A673 (cell line): Measurements from ENCODE around the gene ITIH5. TPM values are rescaled to one million over a fixed set of nuclear protein-coding genes. Genes with fewer than 3 reads are reported as not detected.

ENCODE experiments used
- BruUV-seq: library from RNA; stranded (reverse); fragments of 400-500 nt; replicated peaks from 2 replicates; lab custom pipeline; 2021; lab: Mats Ljungman, UMichigan
- CTCF ChIA-PET: fragments of 300-600 bp; sonication (Branson Sonifier 250); formaldehyde crosslinking; loops from one replicate; lab custom pipeline; 2022; ENCODE audit warnings: antibody characterized with exemption; lab: Charles Lee
- POLR2A ChIA-PET: fragments of 300-600 bp; sonication (Branson Sonifier 250); formaldehyde crosslinking; loops from one replicate; lab custom pipeline; 2022; ENCODE audit warnings: antibody characterized with exemption; ENCODE audit not compliant: low non-redundant PET; lab: Charles Lee
- DNase-seq: peaks from one replicate; pipeline ENCODE4 v3.0.0-alpha.2; 2015; ENCODE audit warnings: low spot score
- H3K27ac ChIP-seq: fragments of 200-600 bp; sonication (generic); 2 replicates; pipeline ENCODE4 v1.5.1; 2016; ENCODE audit warnings: mixed run types, low read depth, mild to moderate bottlenecking, mixed read lengths, antibody characterized with exemption, low read length; ENCODE audit not compliant: poor library complexity, severe bottlenecking
- H3K27me3 ChIP-seq: fragments of 200-600 bp; sonication (generic); replicated peaks from 2 replicates; pipeline ENCODE4 v1.6.1; 2017; ENCODE audit warnings: mixed run types, low read depth, mild to moderate bottlenecking, mixed read lengths, antibody characterized with exemption, low read length; ENCODE audit not compliant: insufficient read depth, poor library complexity
- H3K36me3 ChIP-seq: fragments of 200-600 bp; sonication (generic); 2 replicates; pipeline ENCODE4 v1.6.1; 2016; ENCODE audit warnings: mixed run types, mild to moderate bottlenecking, mixed read lengths, antibody characterized with exemption, low read length; ENCODE audit not compliant: insufficient read depth, poor library complexity, severe bottlenecking
- H3K4me1 ChIP-seq: fragments of 200-600 bp; sonication (generic); 2 replicates; pipeline ENCODE4 v1.6.1; 2017; ENCODE audit warnings: mixed run types, mild to moderate bottlenecking, mixed read lengths, antibody characterized with exemption, low read length; ENCODE audit not compliant: insufficient read depth, poor library complexity, severe bottlenecking
- H3K4me3 ChIP-seq: fragments of 200-600 bp; sonication (generic); 2 replicates; pipeline ENCODE4 v1.5.1; 2016; ENCODE audit warnings: low read depth, mixed run types, mild to moderate bottlenecking, mixed read lengths, low read length; ENCODE audit not compliant: poor library complexity, severe bottlenecking
- H3K9me3 ChIP-seq: fragments of 200-600 bp; sonication (generic); 2 replicates; pipeline ENCODE4 v1.6.1; 2016; ENCODE audit warnings: mixed run types, low read depth, mild to moderate bottlenecking, mixed read lengths, antibody characterized with exemption, low read length; ENCODE audit not compliant: poor library complexity, severe bottlenecking
- EZH2 ChIP-seq: fragments of 200-600 bp; sonication (generic); IDR thresholded peaks from 2 replicates; pipeline ENCODE4 v1.6.1; 2017; ENCODE audit warnings: borderline replicate concordance, low read depth, mild to moderate bottlenecking, mixed read lengths, antibody characterized with exemption, low read length; ENCODE audit not compliant: poor library complexity, severe bottlenecking
- intact Hi-C: fragments of 100-400 bp; cut with micrococcal nuclease; formaldehyde crosslinking; loops from one replicate; pipeline ENCODE4 v1.10.0; 2022; ENCODE audit not compliant: unreplicated experiment
- total RNA-seq: library from RNA; stranded (reverse); gene quantifications from 2 replicates; pipeline ENCODE4 v1.2.3, GENCODE V29; 2021
- TF ChIP-seq, protein P1 (sequence below): fragments of 300-800, 200-600 bp; sonication (generic); conservative IDR thresholded peaks from 2 replicates; pipeline ENCODE4 v1.5.1; 2017; ENCODE audit warnings: low read depth, mild to moderate bottlenecking, antibody characterized with exemption, low read length, moderate library complexity, mixed read lengths

The ITIH5 gene
- total RNA-seq, 1 experiment from 2014 or later = not detected

DNA sequence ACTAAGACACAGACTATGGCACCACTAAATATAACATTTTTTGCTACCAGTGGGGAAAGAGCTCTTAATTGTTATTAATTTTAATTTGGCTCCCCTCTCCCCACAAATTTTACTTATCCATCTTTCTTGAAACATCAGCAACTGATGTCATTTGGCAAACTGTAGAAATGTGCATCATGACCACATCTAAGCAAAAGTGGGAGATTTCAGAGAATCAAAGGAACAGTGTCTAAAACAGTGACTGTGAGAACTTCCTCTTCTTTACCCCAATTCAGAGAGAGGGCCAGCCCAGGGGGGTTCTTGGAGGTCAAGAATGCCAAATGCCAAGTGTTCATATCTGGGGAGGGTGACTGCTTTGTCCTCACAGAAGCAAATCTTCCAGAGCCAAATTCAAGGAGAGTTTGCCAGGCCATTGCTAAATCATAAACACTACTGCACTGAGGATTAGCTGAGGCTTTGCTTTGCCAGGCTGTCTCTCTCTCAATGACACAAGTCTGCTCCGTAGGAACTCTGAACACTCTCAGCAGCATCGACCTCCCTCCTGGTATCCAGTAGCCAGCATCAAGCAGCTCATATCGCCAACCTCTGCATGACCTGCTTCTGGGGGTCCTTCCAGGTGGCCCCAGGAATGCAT lies 65.6 kb downstream of the ITIH5 start:
- H3K4me3 ChIP-seq = no peak overlapping the region
- no peaks in the 10 kb centered on the region for H3K4me1 ChIP-seq
- CTCF ChIA-PET = no interaction called here
- no peak overlapping the region for H3K27ac ChIP-seq
- DNase-seq = no peak
- H3K9me3 ChIP-seq = no peaks in the 10 kb centered on the region
- intact Hi-C loops = no loop called here
- H3K36me3 ChIP-seq = no peaks in the 10 kb centered on the region
- peaks cover 18% of the 10 kb centered on the region for H3K27me3 ChIP-seq
- POLR2A ChIA-PET = no interaction called here
- TF ChIP-seq EZH2 = no peak
- TF ChIP-seq, protein P1, sequence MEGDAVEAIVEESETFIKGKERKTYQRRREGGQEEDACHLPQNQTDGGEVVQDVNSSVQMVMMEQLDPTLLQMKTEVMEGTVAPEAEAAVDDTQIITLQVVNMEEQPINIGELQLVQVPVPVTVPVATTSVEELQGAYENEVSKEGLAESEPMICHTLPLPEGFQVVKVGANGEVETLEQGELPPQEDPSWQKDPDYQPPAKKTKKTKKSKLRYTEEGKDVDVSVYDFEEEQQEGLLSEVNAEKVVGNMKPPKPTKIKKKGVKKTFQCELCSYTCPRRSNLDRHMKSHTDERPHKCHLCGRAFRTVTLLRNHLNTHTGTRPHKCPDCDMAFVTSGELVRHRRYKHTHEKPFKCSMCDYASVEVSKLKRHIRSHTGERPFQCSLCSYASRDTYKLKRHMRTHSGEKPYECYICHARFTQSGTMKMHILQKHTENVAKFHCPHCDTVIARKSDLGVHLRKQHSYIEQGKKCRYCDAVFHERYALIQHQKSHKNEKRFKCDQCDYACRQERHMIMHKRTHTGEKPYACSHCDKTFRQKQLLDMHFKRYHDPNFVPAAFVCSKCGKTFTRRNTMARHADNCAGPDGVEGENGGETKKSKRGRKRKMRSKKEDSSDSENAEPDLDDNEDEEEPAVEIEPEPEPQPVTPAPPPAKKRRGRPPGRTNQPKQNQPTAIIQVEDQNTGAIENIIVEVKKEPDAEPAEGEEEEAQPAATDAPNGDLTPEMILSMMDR = no peak
- no TSS peak for BruUV-seq

DNA sequence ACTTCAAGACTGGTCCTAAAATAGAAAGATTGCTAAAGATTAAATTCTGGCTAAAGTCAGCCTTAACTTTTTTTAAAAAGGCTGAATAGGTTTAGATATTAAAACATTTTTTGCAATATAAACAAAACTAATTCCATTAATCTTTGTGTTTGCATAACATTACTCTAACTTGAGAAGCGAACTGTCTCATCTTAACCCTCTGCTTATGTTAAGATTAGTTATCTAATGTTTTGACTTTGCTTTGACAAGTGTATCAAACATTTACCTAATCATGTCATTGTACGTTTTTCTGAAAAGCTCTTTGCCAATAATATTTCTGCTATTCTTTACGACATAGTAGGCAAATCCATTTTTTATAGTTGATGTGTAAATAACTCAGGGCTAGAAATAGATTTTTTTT lies 68.0 kb downstream of the ITIH5 start:
- H3K4me1 ChIP-seq = no peaks in the 10 kb centered on the region

DNA sequence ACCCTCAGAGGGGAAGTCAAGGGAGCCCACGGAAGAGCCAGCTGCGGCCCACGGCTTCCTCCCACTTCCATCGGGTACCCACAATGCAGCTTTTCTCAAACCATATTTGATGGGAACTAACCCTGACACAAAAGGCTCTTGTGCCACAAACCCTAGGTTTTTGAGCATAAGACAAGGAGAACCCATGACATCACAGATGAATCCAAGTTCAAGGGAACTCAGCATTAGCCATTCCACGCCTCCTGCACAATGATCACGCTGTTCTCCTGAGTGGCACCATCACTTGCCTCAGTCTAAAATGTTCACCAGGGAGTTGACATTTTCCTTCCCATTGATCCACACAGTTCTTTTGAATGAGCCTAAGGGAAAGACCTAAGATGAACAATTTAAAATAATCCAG lies 70.4 kb downstream of the ITIH5 start:
- Histone ChIP-seq H3K27me3 (peaks cover 18% of the 10 kb centered on the region), H3K4me3 (no peak overlapping the region), H3K36me3 (no peaks in the 10 kb centered on the region), H3K9me3 (no peaks in the 10 kb centered on the region), H3K4me1 (no peaks in the 10 kb centered on the region), H3K27ac (no peak overlapping the region)
- TF ChIP-seq EZH2 = no peak
- TF ChIP-seq, protein P1 = no peak
- DNase-seq = no peak
- intact Hi-C loops = no loop called here
- no TSS peak for BruUV-seq
- ChIA-PET POLR2A (no interaction called here), CTCF (no interaction called here)

More for the DNA sequence above, 68.0 kb downstream of the ITIH5 start:
- H3K27ac ChIP-seq = no peak overlapping the region
- peaks cover 18% of the 10 kb centered on the region for H3K27me3 ChIP-seq
- DNase-seq = no peak
- TF ChIP-seq, protein P1 = no peak
- TF ChIP-seq EZH2 = no peak
- no TSS peak for BruUV-seq
- ChIA-PET POLR2A (no interaction called here), CTCF (no interaction called here)
- H3K9me3 ChIP-seq = no peaks in the 10 kb centered on the region
- no peaks in the 10 kb centered on the region for H3K36me3 ChIP-seq
- no peak overlapping the region for H3K4me3 ChIP-seq
- intact Hi-C loops = no loop called here
